IMR-90 (cell line): ENCODE results near the gene CMIP.

Experiments
- MXI1 ChIP-seq: IDR thresholded peaks from 2 replicates; pipeline ENCODE4 v1.6.1; 2012; ENCODE audit warnings: low read depth, mild to moderate bottlenecking, low read length, moderate library complexity, borderline replicate concordance
- NFE2L2 ChIP-seq: fragments of 150-350 bp; IDR thresholded peaks from 2 replicates; pipeline ENCODE4 v1.6.1; 2016; ENCODE audit warnings: low read depth, mild to moderate bottlenecking, low read length
- POLR2A ChIP-seq: IDR thresholded peaks from 2 replicates; pipeline ENCODE4 v1.6.1; 2012; ENCODE audit warnings: mild to moderate bottlenecking, low read depth, low read length
- RAD21 ChIP-seq: IDR thresholded peaks from 2 replicates; pipeline ENCODE4 v1.6.1; 2012; ENCODE audit warnings: low read length, improper control_type of control experiment
- RCOR1 ChIP-seq: IDR thresholded peaks from 2 replicates; pipeline ENCODE4 v1.6.1; 2012; ENCODE audit warnings: mild to moderate bottlenecking, low read length, improper control_type of control experiment; ENCODE audit not compliant: insufficient replicate concordance
- SMC3 ChIP-seq: fragments of 150-350 bp; IDR thresholded peaks from 2 replicates; pipeline ENCODE4 v1.6.1; 2016; ENCODE audit warnings: low read depth, mild to moderate bottlenecking, antibody characterized with exemption, low read length, moderate library complexity
- USF2 ChIP-seq: fragments of 150-350 bp; IDR thresholded peaks from 2 replicates; pipeline ENCODE4 v1.6.1; 2017; ENCODE audit warnings: mild to moderate bottlenecking, antibody characterized with exemption, low read length, low read depth
- TF ChIP-seq, protein P1 (sequence below): conservative IDR thresholded peaks from 2 replicates; pipeline ENCODE4 v1.5.1; 2012; ENCODE audit warnings: mild to moderate bottlenecking, low read depth, low read length, improper control_type of control experiment
- TF ChIP-seq, protein P2 (sequence below): fragments of 150-350 bp; IDR thresholded peaks from 2 replicates; pipeline ENCODE4 v1.6.1; 2016; ENCODE audit warnings: low read depth, mild to moderate bottlenecking, low read length, moderate library complexity, borderline replicate concordance

- TF ChIP-seq, protein P1, sequence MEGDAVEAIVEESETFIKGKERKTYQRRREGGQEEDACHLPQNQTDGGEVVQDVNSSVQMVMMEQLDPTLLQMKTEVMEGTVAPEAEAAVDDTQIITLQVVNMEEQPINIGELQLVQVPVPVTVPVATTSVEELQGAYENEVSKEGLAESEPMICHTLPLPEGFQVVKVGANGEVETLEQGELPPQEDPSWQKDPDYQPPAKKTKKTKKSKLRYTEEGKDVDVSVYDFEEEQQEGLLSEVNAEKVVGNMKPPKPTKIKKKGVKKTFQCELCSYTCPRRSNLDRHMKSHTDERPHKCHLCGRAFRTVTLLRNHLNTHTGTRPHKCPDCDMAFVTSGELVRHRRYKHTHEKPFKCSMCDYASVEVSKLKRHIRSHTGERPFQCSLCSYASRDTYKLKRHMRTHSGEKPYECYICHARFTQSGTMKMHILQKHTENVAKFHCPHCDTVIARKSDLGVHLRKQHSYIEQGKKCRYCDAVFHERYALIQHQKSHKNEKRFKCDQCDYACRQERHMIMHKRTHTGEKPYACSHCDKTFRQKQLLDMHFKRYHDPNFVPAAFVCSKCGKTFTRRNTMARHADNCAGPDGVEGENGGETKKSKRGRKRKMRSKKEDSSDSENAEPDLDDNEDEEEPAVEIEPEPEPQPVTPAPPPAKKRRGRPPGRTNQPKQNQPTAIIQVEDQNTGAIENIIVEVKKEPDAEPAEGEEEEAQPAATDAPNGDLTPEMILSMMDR = no peak
- TF ChIP-seq USF2 = no peak
- no peak for TF ChIP-seq MXI1
- no peak for TF ChIP-seq POLR2A
- TF ChIP-seq SMC3 = no peak
- no peak for TF ChIP-seq NFE2L2
- TF ChIP-seq, protein P2, sequence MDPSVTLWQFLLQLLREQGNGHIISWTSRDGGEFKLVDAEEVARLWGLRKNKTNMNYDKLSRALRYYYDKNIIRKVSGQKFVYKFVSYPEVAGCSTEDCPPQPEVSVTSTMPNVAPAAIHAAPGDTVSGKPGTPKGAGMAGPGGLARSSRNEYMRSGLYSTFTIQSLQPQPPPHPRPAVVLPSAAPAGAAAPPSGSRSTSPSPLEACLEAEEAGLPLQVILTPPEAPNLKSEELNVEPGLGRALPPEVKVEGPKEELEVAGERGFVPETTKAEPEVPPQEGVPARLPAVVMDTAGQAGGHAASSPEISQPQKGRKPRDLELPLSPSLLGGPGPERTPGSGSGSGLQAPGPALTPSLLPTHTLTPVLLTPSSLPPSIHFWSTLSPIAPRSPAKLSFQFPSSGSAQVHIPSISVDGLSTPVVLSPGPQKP = no peak
- no peak for TF ChIP-seq RCOR1
- no peak for TF ChIP-seq RAD21
These were observed 243.6 kb downstream of the CMIP start for GRCh38 chr16:81688182-81688581.
